GM12864 (cell line): ENCODE data around the gene PXYLP1.

Experiments used
- DNase-seq: peaks from one replicate; pipeline ENCODE4 v3.0.0-alpha.2; 2011; ENCODE audit warnings: low read depth
- H3K4me3 ChIP-seq: 2 replicates; pipeline ENCODE4 v1.5.1; 2011; ENCODE audit warnings: mild to moderate bottlenecking, low read depth, low read length, control low read depth
- CTCF ChIP-seq: IDR thresholded peaks from 2 replicates; pipeline ENCODE4 v1.5.1; 2011; ENCODE audit warnings: low read depth, mild to moderate bottlenecking, moderate library complexity, low read length, control low read depth, inconsistent platforms; ENCODE audit errors: missing control alignments

Gene PXYLP1

GRCh38 chr3:141272906-141273662, 41.5 kb downstream of the PXYLP1 start:
- no peak overlapping the region for H3K4me3 ChIP-seq
- no peak for TF ChIP-seq CTCF
- DNase-seq = no peak

GRCh38 chr3:141273700-141274410, 42.2 kb downstream of the PXYLP1 start:
- no peak for TF ChIP-seq CTCF
- H3K4me3 ChIP-seq = no peak overlapping the region

GRCh38 chr3:141274411-141275031, 42.9 kb downstream of the PXYLP1 start:
- TF ChIP-seq CTCF = no peak
- DNase-seq = no peak
- H3K4me3 ChIP-seq = no peak overlapping the region

More at GRCh38 chr3:141273700-141274410, 42.2 kb downstream of the PXYLP1 start:
- DNase-seq = no peak

GRCh38 chr3:141275032-141275422, 43.4 kb downstream of the PXYLP1 start:
- no peak for DNase-seq
- TF ChIP-seq CTCF = no peak
- H3K4me3 ChIP-seq = no peak overlapping the region

GRCh38 chr3:141275511-141275910, 43.9 kb downstream of the PXYLP1 start:
- H3K4me3 ChIP-seq = no peak overlapping the region
- no peak for TF ChIP-seq CTCF
- DNase-seq = no peak

GRCh38 chr3:141275973-141276372, 44.3 kb downstream of the PXYLP1 start:
- no peak for DNase-seq
- no peak for TF ChIP-seq CTCF
- no peak overlapping the region for H3K4me3 ChIP-seq
